ENCODE measurements around the gene BCKDHA.
"Not testable (repeated sequence)": the region's sequence is repeated elsewhere in the genome, so short reads cannot be mapped to it uniquely, and the experiment has no call there.

Gene BCKDHA

GRCh38 chr19:41452584-41453275, 55.1 kb downstream of the BCKDHA start:
- DNase-seq: no peak

GRCh38 chr19:41455936-41456335, 58.3 kb downstream of the BCKDHA start:
- DNase-seq: no peak

GRCh38 chr19:41456342-41456918, 58.8 kb downstream of the BCKDHA start:
- DNase-seq: no peak

GRCh38 chr19:41457241-41457640, 59.6 kb downstream of the BCKDHA start:
- no peak for DNase-seq

- no peak for DNase-seq
Observed at GRCh38 chr19:41462497-41462896, 64.9 kb downstream of the BCKDHA start.

GRCh38 chr19:41463257-41464256, 65.9 kb downstream of the BCKDHA start:
- not testable (repeated sequence) for DNase-seq

All from NCI-H82 (cell line).